Left ventricle myocardium inferior (tissue), 1 donor: ENCODE data around the gene GPR176. TPM values are rescaled to one million over a fixed set of nuclear protein-coding genes. Genes with fewer than 3 reads are reported as not detected.
A peak's percentile ranks its signal among the peaks of the same experiment; 100 is the strongest.

Experiments used
- DNase-seq: peaks from one replicate; pipeline ENCODE4 v3.0.0-alpha.2; 2020
- H3K27ac ChIP-seq: fragments of 200-600 bp; replicated peaks from 2 replicates; pipeline ENCODE4 v1.8.0; 2021
- H3K27me3 ChIP-seq: fragments of 200-600 bp; 2 replicates; pipeline ENCODE4 v1.8.0; 2021; ENCODE audit warnings: low read depth
- H3K36me3 ChIP-seq: fragments of 200-600 bp; 2 replicates; pipeline ENCODE4 v1.8.0; 2021
- H3K4me1 ChIP-seq: fragments of 200-600 bp; 2 replicates; pipeline ENCODE4 v1.8.0; 2021
- H3K4me3 ChIP-seq: fragments of 200-600 bp; 2 replicates; pipeline ENCODE4 v1.8.0; 2021; ENCODE audit warnings: mild to moderate bottlenecking, moderate library complexity
- H3K9me3 ChIP-seq: fragments of 200-600 bp; replicated peaks from 2 replicates; pipeline ENCODE4 v1.8.0; 2021
- CTCF ChIP-seq: fragments of 200-600 bp; IDR thresholded peaks from 2 replicates; pipeline ENCODE4 v1.8.0; 2021; ENCODE audit warnings: antibody characterized with exemption, mild to moderate bottlenecking, borderline replicate concordance
- intact Hi-C: fragments of 100-400 bp; cut with micrococcal nuclease; formaldehyde crosslinking; loops from one replicate; pipeline ENCODE4 v1.11.0; 2022
- total RNA-seq: library from RNA; stranded (reverse); fragmentation: NEBNext Ultra II Directional; extraction: Animal tissue kit (Norgen Biotek cat#: 25700); gene quantifications from one replicate; pipeline ENCODE4 v1.2.1, GENCODE V29; 2021
- donor health status: DM: no; HTN: yes; CAD: no; lungs with severe emphysema.

Gene GPR176
- total RNA-seq, 1 donor from 2014 or later = 1.6 TPM

DNA sequence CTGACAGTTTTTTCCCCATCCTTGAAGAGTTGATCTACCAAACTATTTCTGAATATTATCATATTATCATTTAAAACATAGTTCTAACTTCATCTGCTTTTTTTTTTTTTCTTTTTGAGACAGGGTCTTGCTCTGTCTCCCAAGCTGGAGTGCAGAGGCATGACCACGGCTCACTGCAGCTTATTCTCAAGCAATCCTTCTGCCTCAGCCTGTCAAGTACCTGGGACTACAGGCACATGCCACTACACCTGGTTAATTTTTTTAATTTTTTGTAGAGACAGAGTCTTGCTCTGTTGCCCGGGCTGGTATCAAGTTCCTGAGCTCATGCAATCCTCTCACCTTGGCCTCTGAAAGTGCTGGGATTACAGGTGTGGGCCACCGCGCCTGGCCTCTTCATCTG lies 15.2 kb upstream of the GPR176 start:
- H3K36me3 ChIP-seq = peaks cover 5% of the 10 kb centered on the region
- H3K9me3 ChIP-seq = no peaks in the 10 kb centered on the region
- TF ChIP-seq CTCF = no peak
- no peak for DNase-seq
- no peak overlapping the region for H3K27ac ChIP-seq
- H3K4me3 ChIP-seq = peak overlapping the region; percentile 84
- no peaks in the 10 kb centered on the region for H3K27me3 ChIP-seq
- H3K4me1 ChIP-seq = peaks cover 66% of the 10 kb centered on the region
- intact Hi-C loops = no loop called here

DNA sequence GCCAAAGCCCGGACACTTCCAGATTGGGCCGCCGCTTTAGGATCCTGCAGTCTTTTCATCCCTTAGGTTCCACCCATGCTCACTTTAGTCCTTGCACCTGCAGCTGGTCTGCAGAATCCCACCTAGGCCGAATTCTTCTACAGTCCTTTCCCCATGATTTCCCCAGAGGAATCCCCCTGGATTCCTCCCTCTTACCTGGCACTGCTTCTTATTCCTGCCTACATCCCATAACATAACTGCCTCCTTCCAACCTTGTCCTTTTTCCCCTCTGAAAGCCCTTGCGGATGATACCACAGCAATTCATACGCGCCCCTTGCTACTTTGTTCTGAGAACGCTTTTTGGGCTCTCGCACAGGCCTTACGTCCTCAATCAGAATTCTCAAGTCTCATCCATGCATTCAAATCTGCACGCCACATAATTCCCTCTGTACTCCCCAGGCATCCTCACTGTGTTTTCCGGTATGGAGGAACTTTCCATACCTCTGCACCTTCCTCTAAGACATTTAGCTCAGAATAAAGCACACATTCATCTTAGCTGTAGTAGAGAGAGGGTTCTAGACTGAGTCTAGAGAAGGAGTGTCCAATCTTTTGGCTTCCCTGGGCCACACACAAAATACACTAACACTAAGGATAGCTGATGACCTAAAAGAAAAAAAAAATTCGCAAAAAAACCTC lies 14.5 kb upstream of the GPR176 start:
- peaks cover 59% of the 10 kb centered on the region for H3K4me1 ChIP-seq
- peak overlapping the region; percentile 92 for H3K27ac ChIP-seq
- no peaks in the 10 kb centered on the region for H3K27me3 ChIP-seq
- no peak for DNase-seq
- H3K4me3 ChIP-seq = peak overlapping the region; percentile 84
- H3K9me3 ChIP-seq = no peaks in the 10 kb centered on the region
- TF ChIP-seq CTCF = no peak
- no peaks in the 10 kb centered on the region for H3K36me3 ChIP-seq
- intact Hi-C loops = no loop called here

DNA sequence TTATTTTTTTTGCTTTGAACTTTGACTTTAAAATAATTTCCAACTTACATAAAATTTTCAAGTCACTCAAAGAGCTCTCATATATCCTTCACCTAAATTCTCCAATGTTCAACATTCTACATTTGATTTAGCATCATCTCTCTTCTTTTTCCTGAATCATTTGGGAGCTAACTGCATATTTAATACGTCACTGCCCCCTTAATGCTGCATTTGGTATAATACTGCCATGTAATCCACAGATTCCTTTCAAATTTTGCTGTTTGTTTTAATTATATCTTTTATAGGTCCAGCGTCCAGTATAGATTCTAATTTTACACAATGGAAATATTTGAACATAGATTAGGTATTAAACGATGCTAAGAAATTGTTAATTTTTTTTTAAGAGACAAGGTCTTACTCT lies 11.5 kb upstream of the GPR176 start:
- Histone ChIP-seq H3K9me3 (no peaks in the 10 kb centered on the region), H3K4me3 (no peak overlapping the region), H3K27ac (no peak overlapping the region), H3K4me1 (peaks cover 30% of the 10 kb centered on the region), H3K27me3 (no peaks in the 10 kb centered on the region), H3K36me3 (no peaks in the 10 kb centered on the region)
- intact Hi-C loops = no loop called here
- TF ChIP-seq CTCF = no peak
- DNase-seq = no peak

DNA sequence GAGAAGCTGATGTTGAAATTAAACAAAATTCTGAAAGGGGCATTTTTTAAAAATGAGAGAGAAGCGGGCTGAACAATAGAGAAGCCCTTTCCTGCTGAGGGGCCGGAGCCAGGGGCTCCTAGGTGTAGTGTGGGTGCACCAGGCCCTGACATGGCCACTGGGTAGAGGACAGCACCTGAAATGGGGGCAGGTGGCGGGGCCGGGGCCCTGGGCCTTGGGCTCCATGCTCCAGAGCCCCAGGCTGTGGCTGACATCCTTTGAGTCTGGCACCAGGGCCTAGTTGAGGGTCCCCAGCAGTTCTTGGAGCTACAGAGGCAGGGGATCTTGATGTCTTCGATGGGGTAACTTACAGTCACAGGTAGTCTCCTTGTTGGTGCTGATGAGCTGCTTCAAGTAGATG lies 6.5 kb upstream of the GPR176 start:
- Histone ChIP-seq H3K4me3 (no peak overlapping the region), H3K4me1 (no peaks in the 10 kb centered on the region), H3K27me3 (no peaks in the 10 kb centered on the region), H3K27ac (no peak overlapping the region), H3K36me3 (no peaks in the 10 kb centered on the region), H3K9me3 (no peaks in the 10 kb centered on the region)
- intact Hi-C loops = no loop called here
- no peak for TF ChIP-seq CTCF
- DNase-seq = no peak

- H3K4me1 ChIP-seq = peaks cover 12% of the 10 kb centered on the region
- no peaks in the 10 kb centered on the region for H3K9me3 ChIP-seq
- no peak for DNase-seq
- intact Hi-C loops = no loop called here
- H3K27ac ChIP-seq = no peak overlapping the region
- no peak overlapping the region for H3K4me3 ChIP-seq
- no peak for TF ChIP-seq CTCF
- H3K36me3 ChIP-seq = no peaks in the 10 kb centered on the region
- H3K27me3 ChIP-seq = peaks cover 3% of the 10 kb centered on the region
Observed at GRCh38 chr15:39925112-39925842, 5.2 kb upstream of the GPR176 start.
